PFSK-1 (cell line): ENCODE results near the gene UHRF1.

Experiments used
- FOXP2 ChIP-seq: optimal IDR thresholded peaks from 2 replicates; pipeline ENCODE3; 2011; ENCODE audit warnings: borderline replicate concordance, control low read depth, inconsistent platforms; ENCODE audit not compliant: insufficient read depth; ENCODE audit errors: extremely low read length, extremely low read depth
- POLR2AphosphoS5 ChIP-seq: IDR thresholded peaks from 2 replicates; pipeline ENCODE4 v1.6.1; 2012; ENCODE audit warnings: low read depth, mild to moderate bottlenecking, control low read depth, low read length, moderate library complexity
- SIN3A ChIP-seq: IDR thresholded peaks from 2 replicates; pipeline ENCODE4 v1.6.1; 2012; ENCODE audit warnings: mild to moderate bottlenecking, low read length, moderate library complexity, borderline replicate concordance; ENCODE audit not compliant: insufficient read depth
- TAF1 ChIP-seq: IDR thresholded peaks from 2 replicates; pipeline ENCODE4 v1.6.1; 2012; ENCODE audit warnings: low read length, control low read depth, borderline replicate concordance; ENCODE audit not compliant: insufficient read depth
- TF ChIP-seq, protein P1 (sequence below), 2 experiments: IDR thresholded peaks; 2 replicates each; pipeline versions ENCODE4 v1.6.1 to v1.8.0; 2011 to 2012; ENCODE audit warnings: low read depth in 2 of 2, low read length in 2 of 2, control low read depth in 1 of 2, inconsistent platforms in 1 of 2, mild to moderate bottlenecking in 1 of 2, moderate library complexity in 1 of 2; ENCODE audit not compliant: insufficient read depth in 1 of 2

UHRF1 gene

DNA sequence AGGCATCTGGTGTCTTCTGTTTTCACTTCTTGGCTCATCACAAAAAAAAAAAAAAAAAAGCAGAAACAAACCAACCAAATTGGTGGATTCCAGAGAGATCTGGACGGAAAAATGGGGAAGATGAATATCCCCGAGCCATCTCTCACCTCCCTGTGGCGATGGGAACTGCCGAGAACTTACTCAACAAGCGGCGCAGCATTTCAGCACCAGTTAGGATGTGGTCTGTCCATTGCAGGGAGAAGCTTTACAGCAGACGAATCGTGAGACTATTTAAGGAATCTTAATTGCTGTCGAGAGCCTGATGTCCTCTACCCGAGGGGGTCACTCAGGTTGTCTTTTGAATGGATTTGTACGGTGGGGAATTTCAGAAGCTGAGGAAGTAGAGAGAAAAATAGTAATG, 42.4 kb downstream of the UHRF1 start:
- TF ChIP-seq, protein P1, sequence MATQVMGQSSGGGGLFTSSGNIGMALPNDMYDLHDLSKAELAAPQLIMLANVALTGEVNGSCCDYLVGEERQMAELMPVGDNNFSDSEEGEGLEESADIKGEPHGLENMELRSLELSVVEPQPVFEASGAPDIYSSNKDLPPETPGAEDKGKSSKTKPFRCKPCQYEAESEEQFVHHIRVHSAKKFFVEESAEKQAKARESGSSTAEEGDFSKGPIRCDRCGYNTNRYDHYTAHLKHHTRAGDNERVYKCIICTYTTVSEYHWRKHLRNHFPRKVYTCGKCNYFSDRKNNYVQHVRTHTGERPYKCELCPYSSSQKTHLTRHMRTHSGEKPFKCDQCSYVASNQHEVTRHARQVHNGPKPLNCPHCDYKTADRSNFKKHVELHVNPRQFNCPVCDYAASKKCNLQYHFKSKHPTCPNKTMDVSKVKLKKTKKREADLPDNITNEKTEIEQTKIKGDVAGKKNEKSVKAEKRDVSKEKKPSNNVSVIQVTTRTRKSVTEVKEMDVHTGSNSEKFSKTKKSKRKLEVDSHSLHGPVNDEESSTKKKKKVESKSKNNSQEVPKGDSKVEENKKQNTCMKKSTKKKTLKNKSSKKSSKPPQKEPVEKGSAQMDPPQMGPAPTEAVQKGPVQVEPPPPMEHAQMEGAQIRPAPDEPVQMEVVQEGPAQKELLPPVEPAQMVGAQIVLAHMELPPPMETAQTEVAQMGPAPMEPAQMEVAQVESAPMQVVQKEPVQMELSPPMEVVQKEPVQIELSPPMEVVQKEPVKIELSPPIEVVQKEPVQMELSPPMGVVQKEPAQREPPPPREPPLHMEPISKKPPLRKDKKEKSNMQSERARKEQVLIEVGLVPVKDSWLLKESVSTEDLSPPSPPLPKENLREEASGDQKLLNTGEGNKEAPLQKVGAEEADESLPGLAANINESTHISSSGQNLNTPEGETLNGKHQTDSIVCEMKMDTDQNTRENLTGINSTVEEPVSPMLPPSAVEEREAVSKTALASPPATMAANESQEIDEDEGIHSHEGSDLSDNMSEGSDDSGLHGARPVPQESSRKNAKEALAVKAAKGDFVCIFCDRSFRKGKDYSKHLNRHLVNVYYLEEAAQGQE (IDR thresholded peaks at IDR 0.05; ENCODE audit: insufficient read depth in 1 of 2, low read depth in 2 of 2, low read length in 2 of 2): no peak
- TF ChIP-seq SIN3A (no peak), FOXP2 (no peak), POLR2AphosphoS5 (no peak), TAF1 (no peak)

DNA sequence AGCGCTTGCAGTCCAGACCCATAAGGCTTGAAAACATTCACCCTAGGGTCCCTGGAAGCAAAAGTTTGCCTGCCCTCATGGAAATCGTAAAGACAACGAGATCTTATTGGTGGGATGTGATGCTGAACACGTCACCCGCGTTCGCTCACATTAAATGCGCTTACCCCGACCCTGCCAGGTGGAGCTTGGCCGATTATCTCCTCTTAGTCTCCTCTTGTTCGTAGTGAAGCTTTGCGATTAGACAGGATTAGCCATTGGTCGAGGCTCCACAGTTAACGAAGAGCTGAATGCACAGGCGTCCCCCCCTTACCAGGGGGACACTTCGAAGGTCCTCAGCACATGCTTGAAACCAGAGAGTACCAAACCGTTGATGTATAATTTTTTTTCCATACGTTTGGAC, 43.6 kb downstream of the UHRF1 start:
- TF ChIP-seq SIN3A: no peak
- TF ChIP-seq TAF1: no peak
- no peak for TF ChIP-seq FOXP2
- TF ChIP-seq, protein P1 (IDR thresholded peaks at IDR 0.05; ENCODE audit: insufficient read depth in 1 of 2, low read depth in 2 of 2, low read length in 2 of 2): no peak
- no peak for TF ChIP-seq POLR2AphosphoS5

DNA sequence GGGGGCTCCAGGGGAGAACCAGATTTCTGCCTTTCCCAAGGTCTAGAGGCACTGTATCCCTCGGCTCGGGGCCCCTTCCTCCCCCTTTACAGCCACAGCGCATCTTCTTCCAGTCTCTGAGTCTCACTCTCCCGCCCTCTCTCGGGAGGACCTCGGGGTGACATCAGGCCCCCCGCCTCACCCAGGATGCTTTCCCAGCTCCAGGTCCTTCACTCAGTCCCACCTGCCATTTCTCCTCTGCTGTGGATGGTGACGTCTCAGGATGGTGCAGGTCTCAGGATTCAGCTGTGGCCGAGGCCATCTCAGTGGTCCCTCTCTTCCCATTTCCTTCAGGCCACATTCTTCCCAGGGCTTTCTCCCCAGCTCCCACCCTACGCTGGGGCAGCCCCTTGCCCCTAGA, 46.0 kb downstream of the UHRF1 start:
- TF ChIP-seq POLR2AphosphoS5 (no peak), FOXP2 (no peak), TAF1 (no peak), SIN3A (no peak)
- TF ChIP-seq, protein P1 (IDR thresholded peaks at IDR 0.05; ENCODE audit: insufficient read depth in 1 of 2, low read depth in 2 of 2, low read length in 2 of 2): no peak

DNA sequence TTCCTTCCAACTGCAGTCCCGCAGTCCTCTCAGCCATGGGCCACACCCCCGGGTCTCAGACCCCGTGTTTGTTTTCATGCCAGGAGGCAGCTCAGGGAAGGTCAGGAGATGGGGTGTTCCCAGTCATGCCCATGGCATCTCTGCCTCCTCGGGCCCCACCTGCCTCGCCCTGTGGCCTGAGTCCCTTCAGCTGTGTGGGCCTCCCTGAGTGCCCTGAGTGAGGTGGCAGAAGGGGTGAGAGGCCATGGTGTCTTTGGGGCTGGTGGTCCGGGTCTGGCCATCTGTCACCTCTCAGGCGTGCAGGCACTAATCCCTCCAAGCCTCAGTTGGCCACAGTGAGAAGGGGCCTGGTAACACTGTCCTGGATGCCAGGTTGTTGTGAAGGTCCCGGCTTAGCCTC, 48.7 kb downstream of the UHRF1 start:
- TF ChIP-seq POLR2AphosphoS5 (no peak), SIN3A (no peak), TAF1 (no peak), FOXP2 (no peak)
- TF ChIP-seq, protein P1 (IDR thresholded peaks at IDR 0.05; ENCODE audit: insufficient read depth in 1 of 2, low read depth in 2 of 2, low read length in 2 of 2): no peak

DNA sequence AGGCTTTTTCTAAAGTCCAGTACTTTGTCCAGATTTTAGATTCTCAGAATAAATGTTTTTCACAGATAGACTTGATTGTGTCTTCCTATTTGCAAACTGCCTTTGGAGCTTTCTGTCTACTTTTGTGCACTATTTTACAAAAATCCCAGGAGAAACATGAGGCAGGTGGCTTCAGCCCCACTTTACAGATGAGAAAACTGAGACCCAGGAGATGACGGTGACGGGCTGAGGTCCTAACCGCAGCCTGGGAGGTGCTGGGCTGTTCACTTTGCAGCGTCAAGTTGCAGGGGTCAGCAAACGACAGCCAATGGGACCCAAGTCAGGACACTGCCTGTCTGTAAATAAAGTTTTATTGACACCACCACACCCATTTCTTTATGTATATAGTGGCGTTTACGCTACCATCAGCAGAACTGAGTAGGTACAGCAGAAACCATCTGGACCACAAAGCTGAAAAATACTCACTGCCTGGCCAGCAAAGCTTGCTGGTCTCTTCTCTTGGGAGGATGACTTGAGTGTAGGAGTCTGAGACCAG, 52.9 kb downstream of the UHRF1 start:
- TF ChIP-seq, protein P1 (IDR thresholded peaks at IDR 0.05; ENCODE audit: insufficient read depth in 1 of 2, low read depth in 2 of 2, low read length in 2 of 2): no peak
- TF ChIP-seq SIN3A (no peak), POLR2AphosphoS5 (no peak), TAF1 (no peak), FOXP2 (no peak)
